HCT116 (cell line): Measurements from ENCODE around the gene TBL1X.

ENCODE experiments used
- EZH2 ChIP-seq: fragments of 200-600 bp; sonication (generic); IDR thresholded peaks from 2 replicates; pipeline ENCODE4 v1.6.1; 2017; ENCODE audit warnings: antibody characterized with exemption, mixed run types
- POLR2A ChIP-seq: IDR thresholded peaks from 2 replicates; pipeline ENCODE4 v1.7.0; 2011; ENCODE audit warnings: borderline replicate concordance; ENCODE audit not compliant: insufficient read depth, insufficient read length; ENCODE audit errors: extremely low read depth
- TCF7L2 ChIP-seq: IDR thresholded peaks from 2 replicates; pipeline ENCODE4 v1.7.0; 2011; ENCODE audit warnings: borderline replicate concordance, inconsistent platforms; ENCODE audit not compliant: insufficient read depth, insufficient read length; ENCODE audit errors: extremely low read depth
- TF ChIP-seq, protein P1 (sequence below), 3 experiments: fragments of 200-600 bp in 1 of 3; sonication (generic) in 1 of 3; IDR thresholded peaks in 2 of 3; conservative IDR thresholded peaks in 1 of 3; 2 replicates each; pipeline ENCODE4 v1.5.1; 2012 to 2017; ENCODE audit warnings: low read depth in 2 of 3, low read length in 2 of 3, antibody characterized with exemption in 1 of 3, borderline replicate concordance in 1 of 3, control low read depth in 1 of 3, mild to moderate bottlenecking in 1 of 3, mixed read lengths in 1 of 3, mixed run types in 1 of 3, moderate library complexity in 1 of 3; ENCODE audit not compliant: insufficient read depth in 1 of 3

DNA sequence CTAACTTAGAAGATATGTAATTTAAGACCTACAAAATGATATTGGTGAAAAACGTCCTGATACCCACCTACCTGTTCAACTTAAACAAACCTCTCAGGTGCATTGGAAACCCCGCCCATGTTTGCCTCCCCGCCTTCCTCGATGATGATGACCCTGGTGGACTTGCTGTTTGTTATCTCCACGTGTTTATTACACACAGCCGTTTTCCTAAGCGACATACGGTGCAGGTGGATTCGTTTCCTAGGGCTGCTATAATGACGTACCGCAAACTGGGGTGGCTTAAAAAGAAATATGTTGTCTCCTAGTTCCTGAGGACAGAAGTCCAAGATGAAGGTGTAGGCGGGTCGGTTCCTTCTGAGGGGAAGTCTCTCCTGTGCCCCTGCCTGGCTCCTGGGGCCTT lies 190.1 kb downstream of the TBL1X start:
- no peak for TF ChIP-seq POLR2A
- TF ChIP-seq, protein P1, sequence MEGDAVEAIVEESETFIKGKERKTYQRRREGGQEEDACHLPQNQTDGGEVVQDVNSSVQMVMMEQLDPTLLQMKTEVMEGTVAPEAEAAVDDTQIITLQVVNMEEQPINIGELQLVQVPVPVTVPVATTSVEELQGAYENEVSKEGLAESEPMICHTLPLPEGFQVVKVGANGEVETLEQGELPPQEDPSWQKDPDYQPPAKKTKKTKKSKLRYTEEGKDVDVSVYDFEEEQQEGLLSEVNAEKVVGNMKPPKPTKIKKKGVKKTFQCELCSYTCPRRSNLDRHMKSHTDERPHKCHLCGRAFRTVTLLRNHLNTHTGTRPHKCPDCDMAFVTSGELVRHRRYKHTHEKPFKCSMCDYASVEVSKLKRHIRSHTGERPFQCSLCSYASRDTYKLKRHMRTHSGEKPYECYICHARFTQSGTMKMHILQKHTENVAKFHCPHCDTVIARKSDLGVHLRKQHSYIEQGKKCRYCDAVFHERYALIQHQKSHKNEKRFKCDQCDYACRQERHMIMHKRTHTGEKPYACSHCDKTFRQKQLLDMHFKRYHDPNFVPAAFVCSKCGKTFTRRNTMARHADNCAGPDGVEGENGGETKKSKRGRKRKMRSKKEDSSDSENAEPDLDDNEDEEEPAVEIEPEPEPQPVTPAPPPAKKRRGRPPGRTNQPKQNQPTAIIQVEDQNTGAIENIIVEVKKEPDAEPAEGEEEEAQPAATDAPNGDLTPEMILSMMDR (IDR thresholded peaks at IDR 0.05 in 2 of 3, conservative IDR thresholded peaks at IDR 0.05 in 1 of 3; ENCODE audit: borderline replicate concordance in 1 of 3, insufficient read depth in 1 of 3, low read depth in 2 of 3, low read length in 2 of 3) = no peak
- no peak for TF ChIP-seq TCF7L2
- no peak for TF ChIP-seq EZH2
